K562 (cell line): ENCODE measurements around the gene ZMYND8. TPM values are rescaled to one million over a fixed set of nuclear protein-coding genes. Genes with fewer than 3 reads are reported as not detected.
A peak's percentile ranks its signal among the peaks of the same experiment; 100 is the strongest.

Experiments used
- ATAC-seq: fragments of 200-7000 bp; cut with Tn5 transposase; 3 replicates; pipeline ENCODE4 v1.9.1; 2020; ENCODE audit warnings: moderate library complexity
- BruUV-seq: library from RNA; stranded (reverse); fragments of 400-500 nt; replicated peaks from 2 replicates; lab custom pipeline; 2021; lab: Mats Ljungman, UMichigan
- CTCF ChIA-PET: fragments of 300-600 bp; formaldehyde crosslinking; extraction: SDS; loops from one replicate; lab custom pipeline; 2021; ENCODE audit warnings: low intra/inter-chr PET ratio; lab: Yijun Ruan, JAX
- POLR2A ChIA-PET: fragments of 300-600, 350-650 bp; sonication (Branson Sonifier 250); formaldehyde crosslinking; extraction: SDS; loops from one replicate; lab custom pipeline; 2021; ENCODE audit warnings: antibody characterized with exemption, inconsistent platforms; lab: Yijun Ruan, JAX
- DNase-seq, 4 experiments: peaks; one replicate each; pipeline versions ENCODE4 v3.0.0 to v3.0.0-alpha.2; 2011 to 2018; ENCODE audit warnings: low spot score in 3 of 4, mixed read lengths in 3 of 4; ENCODE audit errors: extremely low read depth in 1 of 4
- FAIRE-seq: peaks from 2 replicates; lab custom pipeline; 2011; peaks lifted over from hg19 to GRCh38; lab: Jason Lieb, UNC
- H2AFZ ChIP-seq: 2 replicates; pipeline ENCODE4 v1.6.0; 2011; ENCODE audit warnings: low read depth, low read length, control low read depth, inconsistent platforms
- H3K27ac ChIP-seq: fragments of 200-600 bp; 3 replicates; pipeline ENCODE4 v1.8.0; 2011; ENCODE audit warnings: low read depth, mild to moderate bottlenecking, control low read depth, inconsistent platforms, low read length, moderate library complexity, mixed read lengths; ENCODE audit errors: extremely low read depth
- H3K27me3 ChIP-seq, 2 experiments: fragments of 300-600 bp in 1 of 2; 2 replicates in 1 of 2; 3 replicates in 1 of 2; pipeline versions ENCODE4 v1.6.0 to v1.8.0; 2011; ENCODE audit warnings: inconsistent platforms in 2 of 2, low read length in 2 of 2, mild to moderate bottlenecking in 1 of 2, mixed read lengths in 1 of 2, moderate library complexity in 1 of 2; ENCODE audit not compliant: control insufficient read depth in 2 of 2, insufficient read depth in 2 of 2
- H3K36me3 ChIP-seq: fragments of 300-600 bp; 3 replicates; pipeline ENCODE4 v1.8.0; 2011; ENCODE audit warnings: mild to moderate bottlenecking, low read length, inconsistent platforms; ENCODE audit not compliant: control insufficient read depth, insufficient read depth
- H3K4me1 ChIP-seq, 2 experiments: fragments of 200-600 bp in 1 of 2; replicated peaks in 1 of 2; 2 replicates in 1 of 2; 3 replicates in 1 of 2; pipeline versions ENCODE4 v1.5.1 to v1.8.0; 2011; ENCODE audit warnings: inconsistent platforms in 2 of 2, low read length in 2 of 2, mild to moderate bottlenecking in 1 of 2, mixed read lengths in 1 of 2, moderate library complexity in 1 of 2; ENCODE audit not compliant: control insufficient read depth in 2 of 2, insufficient read depth in 2 of 2
- H3K4me2 ChIP-seq: 2 replicates; pipeline ENCODE4 v1.6.1; 2011; ENCODE audit warnings: low read length, control low read depth, inconsistent platforms, mixed read lengths; ENCODE audit not compliant: insufficient read depth
- H3K4me3 ChIP-seq: fragments of 200-600 bp; sonication (generic), shearing (Covaris generic); 2 replicates; pipeline ENCODE4 v1.5.1; 2016; ENCODE audit warnings: control low read depth, inconsistent platforms
- H3K79me2 ChIP-seq: fragments of 200-600 bp; 3 replicates; pipeline ENCODE4 v1.8.0; 2011; ENCODE audit warnings: low read length, inconsistent platforms; ENCODE audit not compliant: control insufficient read depth, insufficient read depth
- H3K9ac ChIP-seq, 2 experiments: 2 replicates each; pipeline versions ENCODE4 v1.6.0 to v1.6.1; 2011; ENCODE audit warnings: low read depth in 2 of 2, low read length in 2 of 2, control low read depth in 1 of 2, inconsistent platforms in 1 of 2, mild to moderate bottlenecking in 1 of 2, mixed read lengths in 1 of 2; ENCODE audit not compliant: insufficient read depth in 1 of 2
- H3K9me1 ChIP-seq: one replicate; pipeline ENCODE4 v1.6.0; 2011; ENCODE audit warnings: inconsistent platforms, mild to moderate bottlenecking, low read length, moderate library complexity; ENCODE audit not compliant: control insufficient read depth, insufficient read depth
- H3K9me3 ChIP-seq: replicated peaks from 2 replicates; pipeline ENCODE4 v1.5.1; 2011; ENCODE audit warnings: low read depth, low read length, inconsistent platforms; ENCODE audit not compliant: control insufficient read depth, insufficient read depth
- H4K20me1 ChIP-seq: replicated peaks from 2 replicates; pipeline ENCODE4 v1.6.1; 2011; ENCODE audit warnings: low read length, inconsistent platforms, mixed read lengths; ENCODE audit not compliant: control insufficient read depth, insufficient read depth
- ETV1 ChIP-seq: fragments of 450-650 bp; conservative IDR thresholded peaks from 2 replicates; pipeline ENCODE4 v1.6.1; 2016; ENCODE audit warnings: missing genetic modification characterization, control low read depth, low read depth, missing compliant biosample characterization
- MAZ ChIP-seq, 2 experiments: fragments of 450-650 bp in 1 of 2; sonication (generic) in 1 of 2; formaldehyde crosslinking; IDR thresholded peaks in 1 of 2; conservative IDR thresholded peaks in 1 of 2; 2 replicates each; pipeline versions ENCODE4 v1.4.0 to v1.5.0; 2020; ENCODE audit warnings: mild to moderate bottlenecking in 1 of 2, missing genetic modification reagents in 1 of 2
- POLR2B ChIP-seq: fragments of 450-650 bp; IDR thresholded peaks from 2 replicates; pipeline ENCODE4 v1.6.1; 2018; ENCODE audit warnings: low read depth; ENCODE audit not compliant: partially characterized antibody
- SAP30 ChIP-seq: fragments of 200-600 bp; sonication (generic); IDR thresholded peaks from 2 replicates; pipeline ENCODE4 v1.6.1; 2012; ENCODE audit warnings: borderline replicate concordance, low read depth, mild to moderate bottlenecking, moderate library complexity, low read length, control low read depth, inconsistent platforms; ENCODE audit not compliant: insufficient read depth, poor library complexity, severe bottlenecking
- SNIP1 ChIP-seq: fragments of 450-650 bp; IDR thresholded peaks from 2 replicates; pipeline ENCODE4 v1.7.1; 2017; ENCODE audit warnings: low read depth, mild to moderate bottlenecking
- TEAD1 ChIP-seq, 2 experiments: fragments of 450-650 bp in 1 of 2; sonication (generic) in 1 of 2; formaldehyde crosslinking; IDR thresholded peaks; 2 replicates each; pipeline versions ENCODE4 v1.4.0 to v1.8.0; 2020 to 2022; ENCODE audit warnings: mild to moderate bottlenecking in 2 of 2, missing genetic modification reagents in 1 of 2
- YY1 ChIP-seq, 3 experiments: IDR thresholded peaks; 2 replicates each; pipeline ENCODE4 v1.6.1; 2011; ENCODE audit warnings: low read length in 2 of 3, mild to moderate bottlenecking in 2 of 3, moderate library complexity in 2 of 3, borderline replicate concordance in 1 of 3, control low read depth in 1 of 3, low read depth in 1 of 3; ENCODE audit not compliant: insufficient read depth in 3 of 3, insufficient replicate concordance in 2 of 3, control insufficient read depth in 1 of 3, insufficient read length in 1 of 3; ENCODE audit errors: extremely low read depth in 1 of 3
- ZNF75A ChIP-seq: fragments of 450-650 bp; formaldehyde crosslinking; IDR thresholded peaks from 2 replicates; pipeline ENCODE4 v1.4.0; 2020; ENCODE audit warnings: mild to moderate bottlenecking
- ZNF780A ChIP-seq: fragments of 250-450 bp; sonication (Bioruptor Pico); IDR thresholded peaks from 2 replicates; pipeline ENCODE4 v1.5.0; 2021; ENCODE audit warnings: mild to moderate bottlenecking
- WGBS: fragments of 100-300 bp; shearing (Covaris generic); methylation state at CpG from one replicate; pipeline ENCODE4 v1.1.6; 2016; ENCODE audit warnings: low coverage, mixed read lengths; ENCODE audit not compliant: insufficient coverage; ENCODE audit errors: missing lambda C conversion rate; 5-methylcytosine and 5-hydroxymethylcytosine counted together
- in situ Hi-C: fragments of 300-500 bp; cut with MboI; formaldehyde crosslinking; loops from 4 replicates; pipeline ENCODE4 v1.15.0; 2018; ENCODE audit warnings: inconsistent platforms, mixed read lengths
- intact Hi-C: fragments of 100-400 bp; cut with micrococcal nuclease; formaldehyde crosslinking; loops from 2 replicates; pipeline ENCODE4 v1.14.2; 2022
- polyA plus RNA-seq, 8 experiments: library from polyadenylated mRNA; depleted of rRNA in 4 of 8; stranded (reverse) in 5 of 8; unstranded in 3 of 8; fragments of >200 nt; fragmentation: Nextera tagmentation in 2 of 8; fragmentation: Illumina TruSeq in 1 of 8; extraction: Ambion mirVana in 2 of 8; extraction: Trizol in 1 of 8; gene quantifications; 2 replicates each; pipeline versions ENCODE4 v1.2.1 to v1.2.3, GENCODE V29; 2011 to 2014; ENCODE audit warnings: inconsistent platforms in 1 of 8, missing spikeins in 1 of 8
- total RNA-seq, 7 experiments: library from RNA; depleted of rRNA in 6 of 7; stranded (reverse); fragments of >200 nt in 6 of 7; fragmentation: Illumina TruSeq in 2 of 7; extraction: Trizol in 2 of 7; gene quantifications; 2 replicates each; pipeline versions ENCODE4 v1.2.1 to v1.2.3, GENCODE V29; 2011 to 2021; ENCODE audit warnings: low replicate concordance in 1 of 7
- TF ChIP-seq, protein P1 (sequence below): fragments of 450-650 bp; IDR thresholded peaks from 2 replicates; pipeline ENCODE4 v1.6.1; 2018; ENCODE audit not compliant: partially characterized antibody
- TF ChIP-seq, protein P2 (sequence below), 2 experiments: fragments of 150-350 bp in 1 of 2; IDR thresholded peaks; 2 replicates each; pipeline ENCODE4 v1.6.1; 2012 to 2016; ENCODE audit warnings: low read depth in 2 of 2, low read length in 2 of 2, mild to moderate bottlenecking in 1 of 2, moderate library complexity in 1 of 2

The ZMYND8 gene
- total and polyA plus RNA-seq, 9 of the 15 experiments (the other 6 are each of a cell fraction or from before 2014, with no cell fraction given) = 31.8 to 148 (median 71.9) TPM

DNA sequence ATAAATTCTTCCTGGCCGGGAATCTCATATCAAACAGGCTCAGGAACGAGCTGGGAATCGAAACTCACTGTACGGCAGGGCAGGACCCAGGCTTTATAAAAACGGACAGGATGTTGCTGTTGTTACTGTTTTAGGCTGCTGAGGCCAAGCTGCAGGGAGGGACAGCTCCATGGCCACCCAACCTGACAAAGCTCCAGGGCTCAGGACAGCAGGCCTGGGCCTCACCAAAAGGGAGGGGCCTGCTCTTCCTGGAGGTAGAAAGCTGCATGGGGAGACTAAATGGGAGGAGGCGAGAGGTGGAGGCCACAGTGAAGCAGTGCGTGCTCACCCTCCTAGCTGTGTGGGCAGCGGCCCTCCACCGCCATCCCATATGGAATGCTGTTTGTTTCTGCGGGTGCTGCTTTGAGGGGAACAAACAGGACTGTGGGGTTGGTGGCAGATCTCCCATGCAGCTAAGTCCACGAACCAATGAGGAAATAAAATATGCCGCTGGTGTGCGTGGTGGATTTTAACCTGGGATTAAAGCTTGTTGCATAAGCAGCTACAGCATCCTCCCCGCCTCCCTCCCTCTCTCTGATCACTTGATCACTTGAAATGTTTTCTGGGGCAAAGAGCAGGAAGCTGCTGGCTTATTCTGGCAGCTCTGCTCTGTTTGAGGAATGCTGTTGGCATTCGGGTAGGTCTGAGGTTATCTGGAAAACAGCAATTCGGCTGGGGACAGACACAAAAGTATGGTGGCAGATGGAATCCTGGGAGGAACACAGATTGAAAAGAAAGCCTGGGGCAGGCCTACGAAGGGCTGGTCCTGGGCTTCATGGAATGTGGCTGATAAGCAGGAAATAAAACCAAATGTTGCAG, 2.4 kb upstream of the ZMYND8 start:
- no peaks in the 10 kb centered on the region for H3K9me1 ChIP-seq
- no peaks in the 10 kb centered on the region for H3K9me3 ChIP-seq
- H3K4me1 ChIP-seq = peaks cover 57 to 58% of the 10 kb centered on the region in 2 experiments
- H3K36me3 ChIP-seq = peaks cover 16% of the 10 kb centered on the region
- peak overlapping the region; percentile 87 for H3K4me2 ChIP-seq
- no peaks in the 10 kb centered on the region for H4K20me1 ChIP-seq
- H3K27me3 ChIP-seq = no peaks in the 10 kb centered on the region
- FAIRE-seq (peak; percentile 29), DNase-seq (peak; percentile 61 to 90 (median 63)), ATAC-seq (peak; percentile 40)
- H2AFZ ChIP-seq = peak overlapping the region; percentile 9
- CTCF ChIA-PET = no interaction called here
- H3K4me3 ChIP-seq = peak overlapping the region; percentile 65
- H3K9ac ChIP-seq = peak overlapping the region; percentile 92 to 94
- 3% methylated on average over 17 of the region's 17 CpGs for WGBS
- H3K79me2 ChIP-seq = peaks cover 75% of the 10 kb centered on the region
- POLR2A ChIA-PET = interaction anchor here (0.6 to 2.3 kb wide), 18 partner anchors 9 to 199 kb away, joined by 3 to 11 read pairs (median 4); no protein-coding TSS in a partner anchor
- peak overlapping the region; percentile 97 for H3K27ac ChIP-seq
- in situ Hi-C loops (no loop called here), intact Hi-C loops (loop anchor here (5.0 kb wide), 1 partner anchor 42 kb away; no protein-coding TSS in a partner anchor)
- no TSS peak for BruUV-seq
- TF ChIP-seq TEAD1 (CRISPR knock-in tag; IDR thresholded peaks at IDR 0.05) = peak; percentile 37 to 54; a peak in 1 of 4 replicates
- no peak for TF ChIP-seq ZNF780A (CRISPR knock-in tag)
- TF ChIP-seq ZNF75A (CRISPR knock-in tag) = no peak
- TF ChIP-seq, protein P1, sequence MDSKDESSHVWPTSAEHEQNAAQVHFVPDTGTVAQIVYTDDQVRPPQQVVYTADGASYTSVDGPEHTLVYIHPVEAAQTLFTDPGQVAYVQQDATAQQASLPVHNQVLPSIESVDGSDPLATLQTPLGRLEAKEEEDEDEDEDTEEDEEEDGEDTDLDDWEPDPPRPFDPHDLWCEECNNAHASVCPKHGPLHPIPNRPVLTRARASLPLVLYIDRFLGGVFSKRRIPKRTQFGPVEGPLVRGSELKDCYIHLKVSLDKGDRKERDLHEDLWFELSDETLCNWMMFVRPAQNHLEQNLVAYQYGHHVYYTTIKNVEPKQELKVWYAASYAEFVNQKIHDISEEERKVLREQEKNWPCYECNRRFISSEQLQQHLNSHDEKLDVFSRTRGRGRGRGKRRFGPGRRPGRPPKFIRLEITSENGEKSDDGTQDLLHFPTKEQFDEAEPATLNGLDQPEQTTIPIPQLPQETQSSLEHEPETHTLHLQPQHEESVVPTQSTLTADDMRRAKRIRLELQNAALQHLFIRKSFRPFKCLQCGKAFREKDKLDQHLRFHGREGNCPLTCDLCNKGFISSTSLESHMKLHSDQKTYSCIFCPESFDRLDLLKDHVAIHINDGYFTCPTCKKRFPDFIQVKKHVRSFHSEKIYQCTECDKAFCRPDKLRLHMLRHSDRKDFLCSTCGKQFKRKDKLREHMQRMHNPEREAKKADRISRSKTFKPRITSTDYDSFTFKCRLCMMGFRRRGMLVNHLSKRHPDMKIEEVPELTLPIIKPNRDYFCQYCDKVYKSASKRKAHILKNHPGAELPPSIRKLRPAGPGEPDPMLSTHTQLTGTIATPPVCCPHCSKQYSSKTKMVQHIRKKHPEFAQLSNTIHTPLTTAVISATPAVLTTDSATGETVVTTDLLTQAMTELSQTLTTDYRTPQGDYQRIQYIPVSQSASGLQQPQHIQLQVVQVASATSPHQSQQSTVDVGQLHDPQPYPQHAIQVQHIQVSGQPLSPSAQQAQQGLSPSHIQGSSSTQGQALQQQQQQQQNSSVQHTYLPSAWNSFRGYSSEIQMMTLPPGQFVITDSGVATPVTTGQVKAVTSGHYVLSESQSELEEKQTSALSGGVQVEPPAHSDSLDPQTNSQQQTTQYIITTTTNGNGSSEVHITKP = no peak
- peak in 1 of 3 experiments; percentile 44 for TF ChIP-seq YY1 (IDR thresholded peaks at IDR 0.05; ENCODE audit: borderline replicate concordance in 1 of 3, control insufficient read depth in 1 of 3, extremely low read depth in 1 of 3, insufficient read depth in 3 of 3, insufficient read length in 1 of 3, insufficient replicate concordance in 2 of 3, low read depth in 1 of 3, low read length in 2 of 3)
- peak; percentile 30 for TF ChIP-seq SAP30
- no peak for TF ChIP-seq SNIP1
- peak; percentile 69 to 81; a peak in 3 of 4 replicates for TF ChIP-seq MAZ (CRISPR knock-in tag; conservative IDR thresholded peaks at IDR 0.05 in 1 of 2, IDR thresholded peaks at IDR 0.05 in 1 of 2)
- TF ChIP-seq ETV1 (tag) = peak; percentile 7
- peak; percentile 80 for TF ChIP-seq POLR2B
- TF ChIP-seq, protein P2, sequence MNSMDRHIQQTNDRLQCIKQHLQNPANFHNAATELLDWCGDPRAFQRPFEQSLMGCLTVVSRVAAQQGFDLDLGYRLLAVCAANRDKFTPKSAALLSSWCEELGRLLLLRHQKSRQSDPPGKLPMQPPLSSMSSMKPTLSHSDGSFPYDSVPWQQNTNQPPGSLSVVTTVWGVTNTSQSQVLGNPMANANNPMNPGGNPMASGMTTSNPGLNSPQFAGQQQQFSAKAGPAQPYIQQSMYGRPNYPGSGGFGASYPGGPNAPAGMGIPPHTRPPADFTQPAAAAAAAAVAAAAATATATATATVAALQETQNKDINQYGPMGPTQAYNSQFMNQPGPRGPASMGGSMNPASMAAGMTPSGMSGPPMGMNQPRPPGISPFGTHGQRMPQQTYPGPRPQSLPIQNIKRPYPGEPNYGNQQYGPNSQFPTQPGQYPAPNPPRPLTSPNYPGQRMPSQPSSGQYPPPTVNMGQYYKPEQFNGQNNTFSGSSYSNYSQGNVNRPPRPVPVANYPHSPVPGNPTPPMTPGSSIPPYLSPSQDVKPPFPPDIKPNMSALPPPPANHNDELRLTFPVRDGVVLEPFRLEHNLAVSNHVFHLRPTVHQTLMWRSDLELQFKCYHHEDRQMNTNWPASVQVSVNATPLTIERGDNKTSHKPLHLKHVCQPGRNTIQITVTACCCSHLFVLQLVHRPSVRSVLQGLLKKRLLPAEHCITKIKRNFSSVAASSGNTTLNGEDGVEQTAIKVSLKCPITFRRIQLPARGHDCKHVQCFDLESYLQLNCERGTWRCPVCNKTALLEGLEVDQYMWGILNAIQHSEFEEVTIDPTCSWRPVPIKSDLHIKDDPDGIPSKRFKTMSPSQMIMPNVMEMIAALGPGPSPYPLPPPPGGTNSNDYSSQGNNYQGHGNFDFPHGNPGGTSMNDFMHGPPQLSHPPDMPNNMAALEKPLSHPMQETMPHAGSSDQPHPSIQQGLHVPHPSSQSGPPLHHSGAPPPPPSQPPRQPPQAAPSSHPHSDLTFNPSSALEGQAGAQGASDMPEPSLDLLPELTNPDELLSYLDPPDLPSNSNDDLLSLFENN (IDR thresholded peaks at IDR 0.05; ENCODE audit: low read depth in 2 of 2, low read length in 2 of 2) = no peak; a peak in 1 of 4 replicates
